Progenitor cell of endocrine pancreas (in vitro differentiated cells): ENCODE data around the gene ZNF207. TPM values are rescaled to one million over a fixed set of nuclear protein-coding genes. Genes with fewer than 3 reads are reported as not detected.
"Not testable (repeated sequence)": the region's sequence is repeated elsewhere in the genome, so short reads cannot be mapped to it uniquely, and the experiment has no call there.

Source experiments
- DNase-seq: peaks from one replicate; pipeline ENCODE4 v3.0.0; 2021; ENCODE audit warnings: low spot score; ENCODE audit not compliant: unreplicated experiment
- H3K27ac Mint-ChIP-seq: 2 replicates; pipeline ENCODE4 v1.8.0; 2021; ENCODE audit warnings: mild to moderate bottlenecking, moderate library complexity, mixed read lengths
- H3K27me3 Mint-ChIP-seq: 2 replicates; pipeline ENCODE4 v1.8.0; 2021; ENCODE audit warnings: mixed read lengths
- H3K36me3 Mint-ChIP-seq: 2 replicates; pipeline ENCODE4 v1.8.0; 2022; ENCODE audit warnings: mixed read lengths; ENCODE audit not compliant: insufficient read depth
- H3K4me1 Mint-ChIP-seq: 2 replicates; pipeline ENCODE4 v1.8.0; 2021; ENCODE audit warnings: low read depth, mixed read lengths
- H3K4me3 Mint-ChIP-seq: 2 replicates; pipeline ENCODE4 v1.8.0; 2021; ENCODE audit warnings: low read depth, mild to moderate bottlenecking, moderate library complexity, mixed read lengths
- H3K9me3 Mint-ChIP-seq: 2 replicates; pipeline ENCODE4 v1.8.0; 2021; ENCODE audit warnings: low read depth, mixed read lengths
- CTCF ChIP-seq: fragments of 200-600 bp; sonication (generic); IDR thresholded peaks from one replicate; pipeline ENCODE4 v1.5.0; 2021; ENCODE audit warnings: antibody characterized with exemption, mild to moderate bottlenecking; ENCODE audit not compliant: unreplicated experiment
- total RNA-seq: library from RNA; stranded (reverse); gene quantifications from 2 replicates; pipeline ENCODE4 v1.2.1, GENCODE V29; 2021

Gene ZNF207
- total RNA-seq, 1 donor from 2014 or later = 226 TPM

- no peak for TF ChIP-seq CTCF
- Mint-ChIP-seq H3K4me1 (peaks cover 22% of the 10 kb centered on the region), H3K4me3 (no peak overlapping the region), H3K27ac (no peak overlapping the region), H3K36me3 (no peaks in the 10 kb centered on the region), H3K9me3 (no peaks in the 10 kb centered on the region), H3K27me3 (peaks cover 8% of the 10 kb centered on the region)
- no peak for DNase-seq
These were observed 42.3 kb upstream of the ZNF207 start for GRCh38 chr17:32307658-32308057.

GRCh38 chr17:32311028-32311536 lies 38.9 kb upstream of the ZNF207 start:
- peaks cover 17% of the 10 kb centered on the region for H3K27me3 Mint-ChIP-seq
- H3K27ac Mint-ChIP-seq = no peak overlapping the region
- no peaks in the 10 kb centered on the region for H3K36me3 Mint-ChIP-seq
- H3K4me1 Mint-ChIP-seq = peaks cover 10% of the 10 kb centered on the region
- no peak for DNase-seq
- no peak overlapping the region for H3K4me3 Mint-ChIP-seq
- H3K9me3 Mint-ChIP-seq = no peaks in the 10 kb centered on the region
- no peak for TF ChIP-seq CTCF

- Mint-ChIP-seq H3K36me3 (no peaks in the 10 kb centered on the region), H3K27ac (no peak overlapping the region), H3K27me3 (peaks cover 17% of the 10 kb centered on the region), H3K4me3 (no peak overlapping the region), H3K9me3 (no peaks in the 10 kb centered on the region), H3K4me1 (peaks cover 9% of the 10 kb centered on the region)
- no peak for DNase-seq
- TF ChIP-seq CTCF = no peak
These were observed 35.3 kb upstream of the ZNF207 start for GRCh38 chr17:32314636-32315035.

GRCh38 chr17:32315171-32315570 lies 34.8 kb upstream of the ZNF207 start:
- no peak overlapping the region for H3K4me3 Mint-ChIP-seq
- H3K27ac Mint-ChIP-seq = no peak overlapping the region
- no peak for DNase-seq
- peaks cover 17% of the 10 kb centered on the region for H3K27me3 Mint-ChIP-seq
- no peak for TF ChIP-seq CTCF
- H3K9me3 Mint-ChIP-seq = no peaks in the 10 kb centered on the region
- peaks cover 9% of the 10 kb centered on the region for H3K4me1 Mint-ChIP-seq
- no peaks in the 10 kb centered on the region for H3K36me3 Mint-ChIP-seq

GRCh38 chr17:32316653-32317052 lies 33.3 kb upstream of the ZNF207 start:
- H3K4me1 Mint-ChIP-seq, H3K4me3 Mint-ChIP-seq, DNase-seq, H3K36me3 Mint-ChIP-seq, H3K27ac Mint-ChIP-seq, H3K9me3 Mint-ChIP-seq: not testable (repeated sequence)
- peaks cover 11% of the 10 kb centered on the region for H3K27me3 Mint-ChIP-seq

- H3K27ac Mint-ChIP-seq = no peak overlapping the region
These were observed 32.6 kb upstream of the ZNF207 start for GRCh38 chr17:32317353-32317752.

More at GRCh38 chr17:32317353-32317752, 32.6 kb upstream of the ZNF207 start:
- DNase-seq = no peak
- H3K4me3 Mint-ChIP-seq = no peak overlapping the region
- H3K9me3 Mint-ChIP-seq = no peaks in the 10 kb centered on the region
- H3K27me3 Mint-ChIP-seq = peaks cover 9% of the 10 kb centered on the region
- no peaks in the 10 kb centered on the region for H3K36me3 Mint-ChIP-seq
- TF ChIP-seq CTCF = no peak
- H3K4me1 Mint-ChIP-seq = peaks cover 6% of the 10 kb centered on the region
